HUES6 (cell line): ENCODE measurements around the gene TRPM3.

ENCODE experiments used
- H3K27ac ChIP-seq: 2 replicates; pipeline ENCODE4 v1.7.0; 2013; ENCODE audit warnings: low read depth, mild to moderate bottlenecking, low read length, inconsistent platforms
- H3K27me3 ChIP-seq: 2 replicates; pipeline ENCODE4 v1.6.1; 2013; ENCODE audit warnings: low read length; ENCODE audit not compliant: control insufficient read depth, insufficient read depth
- H3K36me3 ChIP-seq: 2 replicates; pipeline ENCODE4 v1.6.1; 2013; ENCODE audit warnings: low read length; ENCODE audit not compliant: control insufficient read depth, insufficient read depth
- H3K4me1 ChIP-seq: 2 replicates; pipeline ENCODE4 v1.6.1; 2013; ENCODE audit warnings: low read length; ENCODE audit not compliant: control insufficient read depth, insufficient read depth
- H3K4me3 ChIP-seq: 2 replicates; pipeline ENCODE4 v1.5.1; 2013; ENCODE audit warnings: low read depth, low read length
- H3K9ac ChIP-seq: one replicate; pipeline ENCODE4 v1.6.1; 2013; ENCODE audit warnings: mild to moderate bottlenecking, low read length
- H3K9me3 ChIP-seq: 2 replicates; pipeline ENCODE4 v1.6.1; 2013; ENCODE audit warnings: low read depth, low read length; ENCODE audit not compliant: control insufficient read depth, insufficient read depth

TRPM3 gene

DNA sequence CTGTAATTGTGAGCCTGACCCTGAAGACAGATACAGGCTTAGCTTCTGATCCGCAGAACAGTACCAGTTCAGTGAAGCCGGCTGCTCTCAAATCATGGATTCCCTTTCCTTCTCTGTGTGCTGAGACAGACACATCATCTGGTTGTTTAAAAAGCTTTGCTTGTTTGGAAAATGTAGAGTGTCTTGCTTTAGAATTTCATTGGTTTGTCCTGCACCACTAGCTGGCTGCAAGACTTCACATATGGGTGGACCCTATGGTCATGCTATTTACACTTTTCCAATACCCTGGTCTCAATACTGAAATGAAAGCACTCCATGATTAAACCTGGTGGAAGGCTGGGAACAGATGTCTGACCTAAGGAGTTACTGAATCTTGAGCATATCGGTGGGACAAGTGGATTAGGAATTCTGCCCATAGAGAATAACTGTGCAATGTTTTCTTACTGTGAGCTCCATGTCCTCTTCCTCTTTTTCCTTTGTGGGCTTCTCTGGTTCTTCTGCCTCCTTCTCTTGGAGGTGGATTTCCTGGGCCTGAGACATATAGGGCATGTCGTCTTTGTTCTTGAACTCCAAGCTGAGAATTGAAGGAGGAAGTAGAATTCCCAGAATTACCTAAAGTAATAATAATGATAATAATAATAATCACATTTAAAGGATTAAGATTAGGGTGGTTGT is 505.8 kb downstream of the TRPM3 start:
- Histone ChIP-seq H3K9ac (no peak overlapping the region), H3K9me3 (no peaks in the 10 kb centered on the region), H3K4me1 (no peaks in the 10 kb centered on the region), H3K27ac (no peak overlapping the region), H3K36me3 (no peaks in the 10 kb centered on the region), H3K27me3 (no peaks in the 10 kb centered on the region), H3K4me3 (no peak overlapping the region)

DNA sequence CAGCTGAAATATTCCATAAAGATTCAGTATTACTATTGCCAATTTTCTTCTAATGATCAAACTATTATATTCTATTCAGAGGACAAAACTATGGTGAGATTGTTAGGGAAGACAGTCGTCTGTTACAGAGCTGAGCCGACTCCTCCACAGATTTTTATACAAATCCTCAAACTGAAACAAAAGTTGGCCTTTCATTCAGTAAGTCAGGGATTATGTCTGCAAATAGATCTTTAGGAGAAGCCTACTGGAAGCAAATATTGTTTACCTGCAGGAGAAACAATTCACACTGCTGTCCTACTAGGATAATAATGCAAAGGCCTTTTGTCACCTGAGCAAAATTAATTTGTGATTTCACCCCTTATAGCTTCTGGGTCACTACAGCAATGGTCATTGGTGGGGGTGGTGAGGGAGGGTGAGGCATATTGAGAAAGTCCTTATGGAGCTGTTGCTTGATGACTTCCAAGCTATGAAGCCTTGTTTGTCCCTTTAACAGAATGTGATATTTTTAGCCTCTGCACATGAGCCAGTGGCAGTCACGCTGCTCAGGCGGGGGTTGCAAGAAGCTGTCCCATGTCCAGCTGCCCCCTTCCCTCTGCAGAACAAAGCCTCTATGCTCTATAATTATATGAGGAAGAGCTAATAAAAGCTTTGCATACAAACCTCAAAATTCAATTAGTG is 506.5 kb downstream of the TRPM3 start:
- H3K4me1 ChIP-seq: no peaks in the 10 kb centered on the region
- H3K27ac ChIP-seq: no peak overlapping the region
- H3K27me3 ChIP-seq: no peaks in the 10 kb centered on the region
- no peaks in the 10 kb centered on the region for H3K36me3 ChIP-seq
- H3K9me3 ChIP-seq: no peaks in the 10 kb centered on the region
- H3K9ac ChIP-seq: no peak overlapping the region
- no peak overlapping the region for H3K4me3 ChIP-seq

DNA sequence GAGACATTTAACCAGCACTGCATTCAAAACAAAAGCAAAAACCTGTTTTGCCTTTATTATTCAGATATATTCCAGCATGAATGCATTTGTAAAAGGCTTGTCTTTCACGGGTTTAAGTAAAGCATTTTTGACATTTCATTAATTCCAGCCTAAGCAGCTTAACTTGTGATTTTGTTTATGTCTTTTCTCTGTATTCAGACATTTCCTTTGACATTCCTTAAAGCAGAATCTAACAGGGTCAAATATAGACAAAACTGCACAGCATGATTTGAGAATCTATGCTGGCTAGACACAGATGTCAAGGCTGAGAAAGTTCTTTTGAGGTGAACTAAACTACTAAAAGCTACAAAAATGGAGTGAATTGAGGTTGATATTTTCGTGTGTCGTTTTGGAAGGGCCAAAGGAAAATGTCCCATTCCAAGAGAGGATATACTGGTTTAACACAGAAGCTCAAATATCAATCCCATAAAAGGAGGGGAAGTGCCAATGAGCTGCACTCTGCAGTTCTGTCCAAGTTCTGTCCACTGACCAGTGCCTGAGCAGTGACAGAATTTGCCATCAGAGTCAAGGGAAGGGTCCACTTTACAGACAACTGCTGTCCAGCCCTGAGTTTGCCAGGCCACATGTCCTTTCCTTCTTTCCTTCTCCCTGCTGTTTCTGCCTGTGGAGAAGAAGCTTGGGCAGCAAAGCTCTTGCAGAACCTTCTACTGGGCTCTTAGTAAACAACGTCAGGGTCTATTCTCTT is 508.2 kb downstream of the TRPM3 start:
- no peaks in the 10 kb centered on the region for H3K36me3 ChIP-seq
- H3K4me3 ChIP-seq: no peak overlapping the region
- H3K27ac ChIP-seq: no peak overlapping the region
- H3K9ac ChIP-seq: no peak overlapping the region
- no peaks in the 10 kb centered on the region for H3K4me1 ChIP-seq
- no peaks in the 10 kb centered on the region for H3K9me3 ChIP-seq
- H3K27me3 ChIP-seq: no peaks in the 10 kb centered on the region

DNA sequence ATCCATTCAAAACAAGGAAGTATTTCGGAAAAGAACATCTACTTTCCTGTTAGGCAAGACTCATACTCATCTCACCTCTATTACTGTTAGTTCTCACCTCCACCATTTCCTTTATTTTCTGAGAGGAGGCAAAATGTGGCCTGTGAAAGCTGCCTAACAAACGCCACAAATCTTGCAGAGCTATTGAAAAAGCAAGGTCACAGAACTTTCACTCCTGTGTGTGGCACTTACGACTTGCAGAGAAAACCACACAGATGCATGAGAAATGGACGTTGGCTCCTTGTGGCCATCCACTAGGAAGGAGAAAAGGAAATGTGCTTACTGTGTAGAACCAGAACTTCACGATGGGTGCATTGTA is 511.2 kb downstream of the TRPM3 start:
- Histone ChIP-seq H3K4me1 (no peaks in the 10 kb centered on the region), H3K36me3 (no peaks in the 10 kb centered on the region), H3K4me3 (no peak overlapping the region), H3K9ac (no peak overlapping the region), H3K27ac (no peak overlapping the region), H3K9me3 (no peaks in the 10 kb centered on the region), H3K27me3 (no peaks in the 10 kb centered on the region)

DNA sequence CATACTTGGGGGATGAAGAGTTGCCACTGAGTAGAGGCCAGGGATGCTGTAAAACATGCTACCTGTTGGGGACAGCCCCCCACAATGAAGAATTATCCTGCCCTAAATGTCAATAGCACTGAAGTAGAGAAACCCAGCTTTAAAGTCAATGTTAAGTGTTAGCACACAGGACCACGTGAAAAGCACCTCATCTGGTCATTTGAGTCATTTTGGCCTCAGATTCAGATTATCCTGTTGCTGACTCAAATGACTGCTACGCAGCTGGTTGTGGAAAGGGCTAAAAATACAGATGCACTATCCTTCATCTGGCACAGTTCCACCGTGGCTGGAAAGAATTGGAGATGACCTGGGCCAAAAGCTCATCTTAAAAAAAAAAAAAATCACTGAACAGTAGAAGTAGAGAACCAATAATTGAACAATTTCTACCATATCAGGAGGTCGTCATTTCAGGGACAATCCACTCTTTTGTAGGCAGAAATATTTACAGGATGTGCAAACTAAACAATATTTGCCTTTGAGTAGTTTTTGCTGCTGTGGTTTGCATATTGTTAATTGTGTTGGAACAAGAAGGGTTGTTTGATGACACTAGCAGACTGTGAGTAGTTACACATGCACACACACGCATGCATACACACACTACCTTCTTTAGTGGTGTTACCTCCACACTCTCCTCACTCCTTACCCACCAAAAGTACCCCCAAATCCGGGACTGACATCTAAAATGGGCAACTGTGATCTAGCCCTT is 511.7 kb downstream of the TRPM3 start:
- Histone ChIP-seq H3K27ac (no peak overlapping the region), H3K9ac (no peak overlapping the region), H3K4me3 (no peak overlapping the region), H3K9me3 (no peaks in the 10 kb centered on the region), H3K4me1 (no peaks in the 10 kb centered on the region), H3K36me3 (no peaks in the 10 kb centered on the region), H3K27me3 (no peaks in the 10 kb centered on the region)

DNA sequence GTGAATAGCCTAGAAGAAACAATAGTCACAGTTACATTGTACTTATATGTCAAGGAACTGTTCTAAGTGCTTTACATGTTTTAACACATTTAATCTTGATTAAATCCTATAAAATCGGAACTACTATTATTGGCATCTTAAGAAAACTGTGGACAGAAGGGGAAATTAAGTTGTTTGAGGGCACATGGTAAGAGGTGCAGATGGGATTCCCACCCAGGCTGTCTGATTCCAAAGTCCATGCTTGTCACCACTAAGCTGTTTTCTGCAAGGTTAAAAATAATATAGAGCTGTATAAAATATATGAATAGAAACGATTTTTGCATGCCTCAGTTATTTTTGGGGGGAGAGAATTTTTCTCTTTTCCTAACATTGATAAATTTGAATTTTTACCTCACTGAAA is 512.4 kb downstream of the TRPM3 start:
- no peaks in the 10 kb centered on the region for H3K9me3 ChIP-seq
- H3K36me3 ChIP-seq: no peaks in the 10 kb centered on the region
- no peaks in the 10 kb centered on the region for H3K4me1 ChIP-seq
- H3K4me3 ChIP-seq: no peak overlapping the region
- H3K27ac ChIP-seq: no peak overlapping the region
- H3K27me3 ChIP-seq: no peaks in the 10 kb centered on the region
- no peak overlapping the region for H3K9ac ChIP-seq

DNA sequence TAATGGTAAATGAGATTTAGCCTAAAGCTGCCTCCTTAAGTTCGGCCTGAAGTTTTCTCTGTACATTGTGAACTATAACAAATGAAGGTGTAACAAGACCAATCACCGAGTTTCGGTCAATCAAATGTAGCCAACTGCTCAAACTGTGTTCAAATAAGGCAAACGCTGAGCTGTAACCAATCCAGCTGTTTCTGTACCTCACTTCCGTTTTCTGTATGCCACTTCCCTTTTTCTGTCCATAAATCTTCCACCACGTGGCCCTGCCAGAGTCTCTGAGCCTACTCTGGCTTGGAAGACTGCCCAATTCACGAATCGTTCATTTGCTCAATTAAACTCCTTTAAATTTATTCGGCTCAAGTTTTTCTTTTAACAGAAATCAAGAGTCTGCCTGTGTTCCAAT is 513.5 kb downstream of the TRPM3 start:
- Histone ChIP-seq H3K9me3 (no peaks in the 10 kb centered on the region), H3K27ac (no peak overlapping the region), H3K4me1 (no peaks in the 10 kb centered on the region), H3K9ac (no peak overlapping the region), H3K4me3 (no peak overlapping the region), H3K27me3 (no peaks in the 10 kb centered on the region), H3K36me3 (no peaks in the 10 kb centered on the region)

DNA sequence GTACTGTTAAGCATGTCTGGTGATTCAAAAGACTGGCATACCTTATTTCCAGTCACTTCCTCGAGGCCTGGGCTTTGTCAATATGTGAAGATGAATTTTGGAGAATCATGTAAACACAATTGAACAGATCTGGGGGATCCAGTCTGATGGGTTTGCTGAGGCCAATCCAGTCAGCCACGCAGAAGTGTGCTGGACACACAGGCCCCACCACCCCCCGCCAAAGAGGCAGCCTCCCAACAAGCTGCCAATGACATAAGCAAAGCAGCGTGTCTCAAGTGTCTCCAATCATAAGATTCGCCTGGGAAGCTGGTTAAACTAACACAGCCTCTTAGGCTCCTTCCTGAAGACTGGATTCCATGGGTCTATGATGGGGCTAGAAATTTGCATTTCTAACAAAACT is 514.1 kb downstream of the TRPM3 start:
- Histone ChIP-seq H3K27me3 (no peaks in the 10 kb centered on the region), H3K4me1 (peaks cover 3% of the 10 kb centered on the region; the same call in 1 of the 2 replicates), H3K27ac (no peak overlapping the region), H3K9me3 (no peaks in the 10 kb centered on the region), H3K4me3 (no peak overlapping the region), H3K9ac (no peak overlapping the region), H3K36me3 (no peaks in the 10 kb centered on the region)

DNA sequence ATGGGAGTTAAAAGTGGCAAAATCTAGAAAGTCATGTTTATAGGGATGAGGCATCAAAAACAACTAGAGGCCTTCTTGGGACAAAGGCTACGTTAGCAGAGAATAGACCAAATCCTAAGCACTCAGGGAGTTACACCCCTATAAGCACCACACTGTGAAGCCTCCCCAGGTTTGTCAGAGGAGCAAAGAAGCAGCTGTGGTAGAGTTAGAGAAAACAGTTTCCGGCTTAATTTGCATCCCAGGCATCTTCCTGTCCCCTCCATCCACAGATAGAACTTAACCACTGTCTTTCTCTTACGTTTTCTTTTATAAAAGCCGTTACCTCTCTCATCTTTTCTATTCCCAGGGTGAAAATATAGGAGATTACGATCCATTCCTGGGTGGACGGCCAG is 518.4 kb downstream of the TRPM3 start:
- no peak overlapping the region for H3K4me3 ChIP-seq
- no peaks in the 10 kb centered on the region for H3K27me3 ChIP-seq
- H3K27ac ChIP-seq: no peak overlapping the region
- H3K9me3 ChIP-seq: no peaks in the 10 kb centered on the region
- H3K9ac ChIP-seq: no peak overlapping the region
- no peaks in the 10 kb centered on the region for H3K36me3 ChIP-seq
- peaks cover 13% of the 10 kb centered on the region for H3K4me1 ChIP-seq

DNA sequence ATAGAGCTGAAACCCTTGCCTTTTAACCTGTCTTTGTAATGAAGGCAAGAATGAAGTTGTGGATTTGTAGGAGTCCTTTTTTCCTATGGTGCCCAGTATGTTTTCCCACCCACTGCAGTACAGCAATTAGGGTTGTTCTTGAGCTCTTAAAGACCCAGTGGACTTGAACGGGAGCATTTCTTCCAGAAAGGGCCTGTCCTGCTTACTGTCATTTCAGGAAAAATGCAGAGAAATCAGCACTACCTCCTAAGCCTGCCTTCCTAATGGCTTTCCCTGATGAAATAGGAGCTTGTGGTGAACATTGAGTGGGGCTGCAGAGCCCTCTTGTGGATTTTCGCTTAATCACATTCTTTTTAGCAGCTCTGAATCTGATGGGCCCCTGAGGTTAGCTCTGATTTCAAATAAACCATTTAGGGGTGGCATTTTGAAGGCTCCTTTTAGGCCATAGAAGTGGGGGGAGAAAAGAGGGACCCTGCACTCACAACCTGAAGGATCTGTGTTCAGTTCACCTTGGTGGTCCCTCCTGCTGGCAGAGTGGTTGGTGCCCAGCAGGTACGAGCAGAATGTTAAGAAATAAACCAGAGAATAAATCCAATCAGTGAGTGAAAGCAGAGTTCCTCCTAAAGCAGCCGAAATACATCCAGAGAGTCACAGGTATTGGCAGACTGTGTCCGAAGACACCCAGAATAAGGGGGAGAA is 519.0 kb downstream of the TRPM3 start:
- Histone ChIP-seq H3K27me3 (no peaks in the 10 kb centered on the region), H3K27ac (no peak overlapping the region), H3K36me3 (no peaks in the 10 kb centered on the region), H3K4me1 (peaks cover 13% of the 10 kb centered on the region), H3K9me3 (no peaks in the 10 kb centered on the region), H3K4me3 (no peak overlapping the region), H3K9ac (no peak overlapping the region)
